Activated CD8-positive, alpha-beta memory T cell treated with anti-CD3 and anti-CD28 coated beads, Interleukin-2, amount 50 U/mL, for 4 hours (primary cell): ENCODE results near the gene ZBTB4.

Source experiments
- DNase-seq: peaks from one replicate; pipeline ENCODE4 v3.0.0-alpha.2; 2020

ZBTB4 gene

GRCh38 chr17:7438656-7439460 lies 40.6 kb downstream of the ZBTB4 start:
- no peak for DNase-seq

GRCh38 chr17:7437950-7438614 lies 41.3 kb downstream of the ZBTB4 start:
- DNase-seq, result peak; percentile 70

GRCh38 chr17:7437369-7437863 lies 42.0 kb downstream of the ZBTB4 start:
- no peak for DNase-seq

- DNase-seq, result peak; percentile 84
Observed at GRCh38 chr17:7436556-7437368, 42.7 kb downstream of the ZBTB4 start.

- peak; percentile 54 for DNase-seq
Observed at GRCh38 chr17:7435676-7436555, 43.5 kb downstream of the ZBTB4 start.

GRCh38 chr17:7432296-7432695 lies 47.1 kb downstream of the ZBTB4 start:
- DNase-seq, result no peak

GRCh38 chr17:7431231-7431630 lies 48.2 kb downstream of the ZBTB4 start:
- DNase-seq, result no peak

- DNase-seq, result no peak
Observed at GRCh38 chr17:7429722-7430121, 49.7 kb downstream of the ZBTB4 start.

- no peak for DNase-seq
Observed at GRCh38 chr17:7428557-7428956, 50.9 kb downstream of the ZBTB4 start, which contains the start of gene SPEM3. Gene SPEM3 (plus strand): TSS chr17:7428857. CDS start chr17:7428903, 46 bp downstream.

- no peak for DNase-seq
Observed at GRCh38 chr17:7427549-7427948, 51.9 kb downstream of the ZBTB4 start.

GRCh38 chr17:7426896-7427489 lies 52.4 kb downstream of the ZBTB4 start:
- DNase-seq, result no peak

GRCh38 chr17:7426203-7426863 lies 53.1 kb downstream of the ZBTB4 start:
- no peak for DNase-seq

- DNase-seq, result no peak
Observed at GRCh38 chr17:7425756-7426155, 53.7 kb downstream of the ZBTB4 start.

GRCh38 chr17:7425316-7425715 lies 54.1 kb downstream of the ZBTB4 start, which contains the start of gene SPEM2:
Gene SPEM2 (plus strand): TSS chr17:7425616. CDS start chr17:7425689, 73 bp downstream.
- DNase-seq, result no peak

- no peak for DNase-seq
Observed at GRCh38 chr17:7423679-7424078, 55.8 kb downstream of the ZBTB4 start.

- DNase-seq, result no peak
Observed at GRCh38 chr17:7421186-7421585, 58.2 kb downstream of the ZBTB4 start.

- DNase-seq, result no peak
Observed at GRCh38 chr17:7419819-7420610, 59.4 kb downstream of the ZBTB4 start, which contains the start of gene SPEM1. Gene SPEM1 (plus strand): TSS chr17:7420324. CDS start chr17:7420385, 61 bp downstream.

GRCh38 chr17:7418472-7419152 lies 60.8 kb downstream of the ZBTB4 start:
- DNase-seq, result no peak

GRCh38 chr17:7417056-7417655 lies 62.3 kb downstream of the ZBTB4 start:
- DNase-seq, result no peak
